ENCODE results near the gene AUNIP. TPM values are rescaled to one million over a fixed set of nuclear protein-coding genes. Genes with fewer than 3 reads are reported as not detected.
A peak's percentile ranks its signal among the peaks of the same experiment; 100 is the strongest.

Gene AUNIP
- total and polyA plus RNA-seq, 9 donors, result 0.76 to 1.8 (median 1.2) TPM

- no peaks in the 10 kb centered on the region for H3K27me3 ChIP-seq (ENCODE audit: control insufficient read depth, insufficient read depth, low read length)
- no peak overlapping the region for H3K27ac ChIP-seq (ENCODE audit: low read length)
- no peak for DNase-seq
- no CpG with 5 or more reads among the region's 6 CpGs for WGBS (ENCODE audit: insufficient coverage)
- no peaks in the 10 kb centered on the region for H3K4me1 ChIP-seq (ENCODE audit: control insufficient read depth, insufficient read depth, low read length)
- H3K36me3 ChIP-seq (ENCODE audit: control insufficient read depth, insufficient read depth, low read length), result peaks cover 75% of the 10 kb centered on the region
- H3K4me3 ChIP-seq (ENCODE audit: low read length), result no peak overlapping the region
- H3K9me3 ChIP-seq (replicated peaks; ENCODE audit: control insufficient read depth, low read depth, low read length), result no peaks in the 10 kb centered on the region
These were observed 26.8 kb downstream of the AUNIP start for GRCh38 chr1:25832336-25833037.

- no peaks in the 10 kb centered on the region for H3K4me1 ChIP-seq (ENCODE audit: control insufficient read depth, insufficient read depth, low read length)
These were observed 27.6 kb downstream of the AUNIP start for GRCh38 chr1:25831569-25832196.

GRCh38 chr1:25829046-25829445 lies 30.2 kb downstream of the AUNIP start:
- H3K36me3 ChIP-seq (ENCODE audit: control insufficient read depth, insufficient read depth, low read length), result peaks cover 80% of the 10 kb centered on the region
- H3K27me3 ChIP-seq (ENCODE audit: control insufficient read depth, insufficient read depth, low read length), result no peaks in the 10 kb centered on the region
- 83% methylated on average over 1 of the region's 1 CpG for WGBS (ENCODE audit: insufficient coverage)
- H3K4me3 ChIP-seq (ENCODE audit: low read length), result no peak overlapping the region
- no peak overlapping the region for H3K27ac ChIP-seq (ENCODE audit: low read length)
- H3K9me3 ChIP-seq (replicated peaks; ENCODE audit: control insufficient read depth, low read depth, low read length), result no peaks in the 10 kb centered on the region
- DNase-seq, result no peak
- H3K4me1 ChIP-seq (ENCODE audit: control insufficient read depth, insufficient read depth, low read length), result no peaks in the 10 kb centered on the region

More at GRCh38 chr1:25831569-25832196, 27.6 kb downstream of the AUNIP start:
- Histone ChIP-seq H3K4me3 (ENCODE audit: low read length) (no peak overlapping the region), H3K27me3 (ENCODE audit: control insufficient read depth, insufficient read depth, low read length) (no peaks in the 10 kb centered on the region), H3K9me3 (replicated peaks; ENCODE audit: control insufficient read depth, low read depth, low read length) (no peaks in the 10 kb centered on the region), H3K27ac (ENCODE audit: low read length) (no peak overlapping the region), H3K36me3 (ENCODE audit: control insufficient read depth, insufficient read depth, low read length) (peaks cover 82% of the 10 kb centered on the region)
- no CpG with 5 or more reads among the region's 5 CpGs for WGBS (ENCODE audit: insufficient coverage)
- DNase-seq, result no peak

GRCh38 chr1:25828491-25828890 lies 30.8 kb downstream of the AUNIP start:
- DNase-seq, result no peak
- no CpG with 5 or more reads among the region's 3 CpGs for WGBS (ENCODE audit: insufficient coverage)
- Histone ChIP-seq H3K27ac (ENCODE audit: low read length) (no peak overlapping the region), H3K36me3 (ENCODE audit: control insufficient read depth, insufficient read depth, low read length) (peaks cover 78% of the 10 kb centered on the region), H3K4me1 (ENCODE audit: control insufficient read depth, insufficient read depth, low read length) (no peaks in the 10 kb centered on the region), H3K9me3 (replicated peaks; ENCODE audit: control insufficient read depth, low read depth, low read length) (no peaks in the 10 kb centered on the region), H3K4me3 (ENCODE audit: low read length) (no peak overlapping the region), H3K27me3 (ENCODE audit: control insufficient read depth, insufficient read depth, low read length) (no peaks in the 10 kb centered on the region)

- Histone ChIP-seq H3K27ac (ENCODE audit: low read length) (no peak overlapping the region), H3K4me1 (ENCODE audit: control insufficient read depth, insufficient read depth, low read length) (peaks cover 5% of the 10 kb centered on the region), H3K27me3 (ENCODE audit: control insufficient read depth, insufficient read depth, low read length) (no peaks in the 10 kb centered on the region), H3K9me3 (replicated peaks; ENCODE audit: control insufficient read depth, low read depth, low read length) (no peaks in the 10 kb centered on the region), H3K36me3 (ENCODE audit: control insufficient read depth, insufficient read depth, low read length) (peaks cover 64% of the 10 kb centered on the region), H3K4me3 (ENCODE audit: low read length) (no peak overlapping the region)
- no peak for DNase-seq
- WGBS (ENCODE audit: insufficient coverage), result 97% methylated on average over 9 of the region's 10 CpGs
These were observed 32.7 kb downstream of the AUNIP start for GRCh38 chr1:25826571-25826970.

GRCh38 chr1:25825605-25826004 lies 33.7 kb downstream of the AUNIP start:
- WGBS (ENCODE audit: insufficient coverage), result no CpG with 5 or more reads among the region's 2 CpGs
- Histone ChIP-seq H3K9me3 (replicated peaks; ENCODE audit: control insufficient read depth, low read depth, low read length) (no peaks in the 10 kb centered on the region), H3K36me3 (ENCODE audit: control insufficient read depth, insufficient read depth, low read length) (peaks cover 54% of the 10 kb centered on the region), H3K27ac (ENCODE audit: low read length) (no peak overlapping the region), H3K4me1 (ENCODE audit: control insufficient read depth, insufficient read depth, low read length) (peaks cover 15% of the 10 kb centered on the region), H3K4me3 (ENCODE audit: low read length) (no peak overlapping the region), H3K27me3 (ENCODE audit: control insufficient read depth, insufficient read depth, low read length) (no peaks in the 10 kb centered on the region)
- no peak for DNase-seq

GRCh38 chr1:25821630-25822091 lies 37.6 kb downstream of the AUNIP start:
- H3K4me1 ChIP-seq (ENCODE audit: control insufficient read depth, insufficient read depth, low read length), result peaks cover 32% of the 10 kb centered on the region
- H3K4me3 ChIP-seq (ENCODE audit: low read length), result peak overlapping the region; percentile 97
- peak; percentile 39 for DNase-seq
- H3K9me3 ChIP-seq (replicated peaks; ENCODE audit: control insufficient read depth, low read depth, low read length), result no peaks in the 10 kb centered on the region
- WGBS (ENCODE audit: insufficient coverage), result 68% methylated on average over 2 of the region's 5 CpGs
- H3K36me3 ChIP-seq (ENCODE audit: control insufficient read depth, insufficient read depth, low read length), result peaks cover 21% of the 10 kb centered on the region
- H3K27ac ChIP-seq (ENCODE audit: low read length), result no peak overlapping the region
- no peaks in the 10 kb centered on the region for H3K27me3 ChIP-seq (ENCODE audit: control insufficient read depth, insufficient read depth, low read length)

- 27% methylated on average over 10 of the region's 10 CpGs for WGBS (ENCODE audit: insufficient coverage)
- DNase-seq, result no peak
- Histone ChIP-seq H3K9me3 (replicated peaks; ENCODE audit: control insufficient read depth, low read depth, low read length) (no peaks in the 10 kb centered on the region), H3K27ac (ENCODE audit: low read length) (peak overlapping the region; percentile 74), H3K4me3 (ENCODE audit: low read length) (peak overlapping the region; percentile 97), H3K27me3 (ENCODE audit: control insufficient read depth, insufficient read depth, low read length) (no peaks in the 10 kb centered on the region), H3K36me3 (ENCODE audit: control insufficient read depth, insufficient read depth, low read length) (peaks cover 21% of the 10 kb centered on the region), H3K4me1 (ENCODE audit: control insufficient read depth, insufficient read depth, low read length) (peaks cover 32% of the 10 kb centered on the region)
These were observed 38.2 kb downstream of the AUNIP start for GRCh38 chr1:25821112-25821476.

GRCh38 chr1:25820247-25821111 lies 38.8 kb downstream of the AUNIP start:
- peaks cover 32% of the 10 kb centered on the region for H3K4me1 ChIP-seq (ENCODE audit: control insufficient read depth, insufficient read depth, low read length)
- H3K27ac ChIP-seq (ENCODE audit: low read length), result peak overlapping the region; percentile 94
- H3K36me3 ChIP-seq (ENCODE audit: control insufficient read depth, insufficient read depth, low read length), result peaks cover 25% of the 10 kb centered on the region

More at GRCh38 chr1:25820247-25821111, 38.8 kb downstream of the AUNIP start:
- Histone ChIP-seq H3K9me3 (replicated peaks; ENCODE audit: control insufficient read depth, low read depth, low read length) (no peaks in the 10 kb centered on the region), H3K27me3 (ENCODE audit: control insufficient read depth, insufficient read depth, low read length) (no peaks in the 10 kb centered on the region), H3K4me3 (ENCODE audit: low read length) (peak overlapping the region; percentile 97)
- under 1% methylated on average over 67 of the region's 67 CpGs for WGBS (ENCODE audit: insufficient coverage)
- peak; percentile 71 for DNase-seq

Measured in muscle of leg (tissue), 11 donors.